NCI-H2196 treated with DMSO at 0.1 percent for 48 hours (cell line): ENCODE results near the gene OIP5.
"Not testable (repeated sequence)": the region's sequence is repeated elsewhere in the genome, so short reads cannot be mapped to it uniquely, and the experiment has no call there.

Experiments
- DNase-seq: peaks from one replicate; lab custom pipeline; 2025; ENCODE audit not compliant: unreplicated experiment; lab: John Stamatoyannopoulos, UW

Gene OIP5

GRCh38 chr15:41304149-41304770 is 28.1 kb downstream of the OIP5 start:
- no peak for DNase-seq

- DNase-seq: no peak
Measured at GRCh38 chr15:41301587-41301986, 30.8 kb downstream of the OIP5 start.

- DNase-seq: not testable (repeated sequence)
Measured at GRCh38 chr15:41301139-41301538, 31.3 kb downstream of the OIP5 start.

- no peak for DNase-seq
Measured at GRCh38 chr15:41292521-41292920, 39.9 kb downstream of the OIP5 start.

DNA sequence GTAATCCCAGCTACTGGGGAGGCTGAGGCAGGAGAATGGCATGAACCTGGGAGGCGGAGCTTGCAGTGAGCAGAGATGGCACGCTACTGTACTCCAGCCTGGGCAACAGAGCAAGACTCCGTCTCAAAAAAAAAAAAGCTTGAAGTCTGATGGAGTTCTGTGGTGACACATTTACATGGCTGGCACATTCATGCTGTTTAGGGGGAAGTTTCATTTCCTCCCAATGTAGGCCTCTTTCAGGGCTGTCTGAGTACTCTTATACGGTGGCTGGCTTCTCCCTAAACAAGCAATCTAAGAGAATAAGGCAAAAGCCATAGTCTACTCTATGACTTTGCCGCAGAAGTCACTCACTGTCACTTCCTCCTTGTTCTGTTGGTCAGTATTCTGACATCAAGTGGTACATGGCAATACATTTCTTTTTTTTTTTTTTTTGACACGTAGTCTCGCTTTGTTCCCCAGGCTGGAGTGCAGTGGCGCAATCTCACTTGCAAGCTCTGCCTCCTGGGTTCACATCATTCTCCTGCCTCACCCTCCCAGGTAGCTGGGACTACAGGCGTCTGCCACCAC is 41.2 kb downstream of the OIP5 start:
- no peak for DNase-seq

- DNase-seq: no peak
Measured at GRCh38 chr15:41289953-41290352, 42.4 kb downstream of the OIP5 start.

DNA sequence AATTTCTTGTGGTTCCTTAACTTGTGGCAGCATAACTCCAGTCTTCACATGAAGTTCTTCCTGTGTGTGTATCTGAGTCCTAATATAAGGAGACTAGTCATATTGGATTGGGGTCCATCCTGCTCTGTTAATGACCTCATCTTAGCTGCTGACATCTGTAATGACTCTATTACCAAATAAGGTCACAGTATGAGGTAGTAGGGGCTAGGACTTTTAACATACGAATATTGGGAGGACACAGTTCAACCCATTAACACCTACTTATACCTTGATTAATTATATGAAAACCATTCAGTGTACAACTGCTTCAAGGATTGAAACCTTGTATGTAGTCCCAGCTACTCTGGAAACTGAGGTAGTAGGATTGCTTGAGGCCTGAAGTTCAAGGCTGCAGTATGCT is 43.9 kb downstream of the OIP5 start:
- no peak for DNase-seq

- no peak for DNase-seq
Measured at GRCh38 chr15:41286665-41287333, 45.6 kb downstream of the OIP5 start.

DNA sequence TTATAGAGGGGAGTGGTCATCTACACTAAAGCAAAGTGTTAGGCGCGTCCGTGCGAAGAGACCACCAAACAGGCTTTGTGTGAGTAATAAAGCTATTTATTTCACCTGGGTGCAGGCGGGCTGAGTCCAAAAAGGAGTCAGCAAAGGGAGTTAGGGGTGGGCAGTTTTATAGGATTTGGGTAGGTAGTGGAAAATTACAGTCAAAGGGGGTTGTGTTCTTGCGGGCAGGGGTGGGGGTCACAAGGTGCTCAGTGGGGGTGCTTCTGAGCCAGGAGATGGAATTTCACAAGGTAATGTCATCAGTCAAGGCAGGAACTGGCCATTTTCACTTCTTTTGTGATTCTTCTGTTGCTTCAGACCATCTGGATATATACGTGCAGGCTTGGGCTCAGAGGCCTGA is 47.1 kb downstream of the OIP5 start:
- DNase-seq: no peak

DNA sequence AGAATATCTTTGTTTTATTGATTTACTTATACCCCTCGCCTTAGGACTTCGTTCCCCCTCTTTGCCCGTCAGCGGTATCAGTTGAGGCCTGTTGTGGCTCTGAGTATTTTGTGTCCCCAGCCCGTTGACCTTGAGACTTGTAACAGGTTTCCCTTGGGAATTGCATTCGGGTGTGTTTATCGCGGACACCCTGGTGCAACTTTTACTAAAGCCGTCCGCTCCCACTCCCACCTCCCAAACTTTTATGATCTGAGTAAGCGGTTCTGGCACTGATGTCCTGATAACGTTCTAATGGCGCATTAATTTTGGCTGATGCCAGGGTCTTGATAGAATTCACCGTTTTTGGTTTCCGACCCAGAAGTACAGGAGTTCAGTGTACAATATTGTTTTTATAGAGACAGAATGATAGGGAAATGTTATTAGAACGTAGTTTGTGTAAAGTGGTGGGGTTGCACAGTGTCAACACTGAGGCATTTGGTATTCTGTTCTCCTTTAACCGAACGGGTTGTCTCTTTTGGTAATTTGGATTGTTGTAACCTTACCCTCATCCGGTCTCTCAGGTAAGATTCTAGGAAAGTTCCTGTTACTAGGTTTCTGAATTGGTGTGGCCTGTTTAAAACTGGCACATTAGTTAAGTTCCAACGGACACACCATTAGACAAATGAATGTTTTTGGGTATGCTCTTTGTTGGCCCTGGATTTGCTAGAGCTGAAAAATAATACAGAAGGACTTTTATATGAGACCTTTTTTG is 47.8 kb downstream of the OIP5 start:
- no peak for DNase-seq

- peak; percentile 77 for DNase-seq
Measured at GRCh38 chr15:41283653-41284426, 48.6 kb downstream of the OIP5 start.

GRCh38 chr15:41282980-41283652 is 49.3 kb downstream of the OIP5 start:
- DNase-seq: not testable (repeated sequence)

DNA sequence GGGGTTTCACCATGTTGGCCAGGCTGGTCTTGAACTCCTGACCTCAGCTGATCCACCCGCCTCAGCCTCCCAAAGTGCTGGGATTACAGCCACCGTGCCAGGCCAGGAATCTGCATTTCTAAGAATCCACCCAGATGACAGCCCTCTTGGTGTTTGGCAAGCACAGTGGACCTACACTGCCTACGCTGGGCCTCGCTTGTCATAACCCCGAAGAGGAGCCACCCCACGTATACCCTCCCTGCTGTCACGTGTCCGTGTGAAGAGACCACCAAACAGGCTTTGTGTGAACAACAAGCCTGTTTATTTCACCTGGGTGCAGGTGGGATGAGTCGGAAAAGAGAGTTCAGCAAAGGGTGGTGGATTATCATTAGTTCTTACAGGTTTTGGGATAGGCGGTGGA is 50.0 kb downstream of the OIP5 start:
- not testable (repeated sequence) for DNase-seq

DNA sequence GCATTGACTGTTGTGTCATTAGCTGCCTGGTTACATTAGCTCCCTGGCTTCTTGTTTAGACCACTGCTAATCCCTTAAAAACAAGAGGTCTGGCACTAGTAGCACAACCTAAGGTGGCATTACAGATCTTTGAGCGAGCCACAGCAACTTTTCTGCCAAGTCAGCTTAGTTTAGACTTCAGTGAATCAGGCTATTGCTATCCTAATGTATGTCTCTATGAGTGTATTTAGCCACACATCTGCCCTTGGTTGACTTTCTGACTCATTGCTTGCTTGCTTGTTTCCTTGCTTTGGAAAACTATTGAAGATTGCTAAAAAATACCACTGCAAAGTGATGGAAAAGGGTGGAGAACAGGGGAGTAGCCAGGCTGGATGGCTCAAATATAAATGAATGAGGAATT is 51.2 kb downstream of the OIP5 start:
- no peak for DNase-seq

- DNase-seq: no peak
Measured at GRCh38 chr15:41279535-41280283, 52.7 kb downstream of the OIP5 start.

- DNase-seq: no peak
Measured at GRCh38 chr15:41278319-41278718, 54.1 kb downstream of the OIP5 start.

DNA sequence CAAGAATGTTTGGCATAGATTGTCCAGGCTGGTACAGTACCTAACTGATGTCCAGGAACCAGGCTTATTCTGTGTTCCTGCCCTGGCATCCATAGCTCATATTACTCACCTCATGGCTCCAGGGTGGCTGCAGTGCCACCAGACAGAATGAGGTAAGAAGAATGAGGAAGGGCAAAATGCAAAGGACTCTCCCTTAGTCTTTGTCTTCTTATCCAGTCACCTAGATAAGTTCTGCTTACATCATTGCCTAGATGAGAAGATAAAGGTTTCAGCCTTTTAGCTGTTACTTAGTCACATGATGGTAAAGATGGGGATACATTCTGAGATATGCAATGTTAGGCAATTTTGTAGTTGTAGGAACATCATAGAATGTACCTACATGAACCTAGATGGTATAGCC is 55.6 kb downstream of the OIP5 start:
- no peak for DNase-seq

- no peak for DNase-seq
Measured at GRCh38 chr15:41269887-41270286, 62.5 kb downstream of the OIP5 start.

- no peak for DNase-seq
Measured at GRCh38 chr15:41263891-41264351, 68.5 kb downstream of the OIP5 start.

GRCh38 chr15:41262571-41262970 is 69.8 kb downstream of the OIP5 start:
- DNase-seq: no peak
